Measurements from ENCODE around the gene GPR171.
"Not testable (repeated sequence)": the region's sequence is repeated elsewhere in the genome, so short reads cannot be mapped to it uniquely, and the experiment has no call there.

The GPR171 gene

DNA sequence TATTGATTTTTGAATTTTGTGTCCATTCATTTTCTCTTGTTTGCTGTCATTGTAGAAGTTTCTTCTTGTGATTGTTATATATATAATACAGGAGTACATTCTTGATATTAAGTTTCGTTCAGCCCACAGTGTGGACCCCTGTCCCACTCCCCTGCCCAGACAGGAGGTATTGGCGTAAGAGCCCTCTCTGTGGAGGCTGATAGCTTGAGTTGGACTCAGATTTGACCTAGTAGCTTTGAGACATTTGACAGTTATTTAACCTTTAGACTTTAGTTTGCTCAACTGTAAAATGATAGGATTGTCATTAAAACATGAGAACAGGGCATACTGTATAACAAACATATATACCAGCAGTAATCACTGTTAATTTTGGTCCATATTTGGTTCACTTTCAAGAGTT is 27.1 kb downstream of the GPR171 start:
- no peak for DNase-seq (ENCODE audit: low read depth)
- no peak overlapping the region for H3K4me3 ChIP-seq (ENCODE audit: low read length)
- no peak for TF ChIP-seq CTCF (conservative IDR thresholded peaks at IDR 0.05; ENCODE audit: low read length)

GRCh38 chr3:151174351-151174750 is 28.7 kb downstream of the GPR171 start:
- H3K4me3 ChIP-seq (ENCODE audit: low read length), result no peak overlapping the region
- no peak for TF ChIP-seq CTCF (conservative IDR thresholded peaks at IDR 0.05; ENCODE audit: low read length)
- no peak for DNase-seq (ENCODE audit: low read depth)

- no peak for DNase-seq (ENCODE audit: low read depth)
- no peak overlapping the region for H3K4me3 ChIP-seq (ENCODE audit: low read length)
- TF ChIP-seq CTCF (conservative IDR thresholded peaks at IDR 0.05; ENCODE audit: low read length), result no peak
Measured at GRCh38 chr3:151171145-151171757, 31.8 kb downstream of the GPR171 start.

GRCh38 chr3:151169948-151170679 is 32.9 kb downstream of the GPR171 start:
- H3K4me3 ChIP-seq (ENCODE audit: low read length), result not testable (repeated sequence)
- peak; percentile 30 for DNase-seq (ENCODE audit: low read depth)

GRCh38 chr3:151169262-151169947 is 33.6 kb downstream of the GPR171 start:
- no peak for TF ChIP-seq CTCF (conservative IDR thresholded peaks at IDR 0.05; ENCODE audit: low read length)
- no peak for DNase-seq (ENCODE audit: low read depth)
- H3K4me3 ChIP-seq (ENCODE audit: low read length), result no peak overlapping the region

DNA sequence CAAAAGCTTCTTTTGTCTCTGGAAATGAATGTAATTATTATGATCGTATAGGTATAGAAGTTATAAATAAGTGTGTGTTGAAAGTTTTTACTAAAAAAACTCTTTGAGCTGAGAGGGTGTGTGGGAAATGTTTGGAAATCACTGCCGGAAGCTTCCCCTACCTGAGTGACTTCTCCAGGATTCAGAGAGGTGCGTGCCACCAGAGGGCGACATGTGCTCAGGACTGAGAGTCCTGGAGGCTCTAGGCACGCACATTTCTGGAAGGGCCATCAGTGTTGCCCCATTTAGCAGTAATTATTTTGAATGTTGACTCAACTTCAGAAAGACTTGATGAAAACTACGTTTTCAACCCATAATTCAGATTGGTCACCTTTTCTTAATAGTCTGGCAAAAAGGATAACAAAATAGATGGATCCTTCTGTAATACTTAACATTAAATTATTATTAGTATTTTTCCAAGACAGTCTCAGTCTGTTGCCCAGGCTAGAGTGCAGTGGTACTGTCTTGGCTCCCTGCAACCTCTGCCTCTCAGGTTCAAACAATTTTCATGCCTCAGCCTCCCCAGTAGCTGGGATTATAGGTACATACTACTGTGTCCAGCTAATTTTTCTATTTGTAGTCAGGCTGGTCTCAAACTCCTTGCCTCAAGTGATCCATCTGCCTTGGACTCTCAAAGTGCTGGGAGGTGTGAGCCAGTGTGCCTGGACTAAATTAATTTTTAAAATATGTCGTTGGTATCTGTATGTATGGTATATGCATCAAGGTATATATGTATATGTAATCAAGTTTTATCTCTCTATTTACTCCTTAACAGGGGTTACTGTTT is 34.5 kb downstream of the GPR171 start:
- peak; percentile 68 for DNase-seq (ENCODE audit: low read depth)
- TF ChIP-seq CTCF (conservative IDR thresholded peaks at IDR 0.05; ENCODE audit: low read length), result peak; percentile 84
- H3K4me3 ChIP-seq (ENCODE audit: low read length), result no peak overlapping the region

DNA sequence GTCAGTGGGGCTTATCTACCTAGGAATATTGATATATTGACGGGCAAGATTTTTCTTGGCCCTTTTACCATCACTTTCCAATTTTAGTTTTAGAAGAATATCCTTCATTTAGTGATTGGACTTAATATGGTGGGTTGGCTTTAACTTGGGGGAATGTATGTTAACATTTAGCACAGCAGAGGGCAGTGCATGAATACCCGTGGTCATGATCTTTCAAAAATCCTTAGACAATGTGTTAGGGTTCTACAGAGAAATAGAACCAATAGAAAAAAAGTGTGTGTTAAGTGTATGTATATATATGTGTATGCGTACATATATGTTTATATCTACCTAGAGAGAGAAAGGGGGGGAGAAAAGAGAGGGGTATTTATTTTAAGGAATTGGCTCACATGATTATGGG is 36.9 kb downstream of the GPR171 start:
- no peak for DNase-seq (ENCODE audit: low read depth)
- peak; percentile 13; the same call in 1 of the 2 replicates for TF ChIP-seq CTCF (conservative IDR thresholded peaks at IDR 0.05; ENCODE audit: low read length)
- no peak overlapping the region for H3K4me3 ChIP-seq (ENCODE audit: low read length)

All from AG10803 (cell line).